ENCODE data around the gene ARHGAP22.

- no peak for TF ChIP-seq GATA2 (IDR thresholded peaks at IDR 0.05; ENCODE audit: low read depth, low read length)
- no peak for TF ChIP-seq GATA3 (IDR thresholded peaks at IDR 0.05; ENCODE audit: low read depth, low read length)
Measured at GRCh38 chr10:48520184-48520506, 84.7 kb downstream of the ARHGAP22 start.
